Kidney epithelial cell (primary cell): ENCODE data around the gene NEK3. TPM values are rescaled to one million over a fixed set of nuclear protein-coding genes. Genes with fewer than 3 reads are reported as not detected.
"Not testable (repeated sequence)": the region's sequence is repeated elsewhere in the genome, so short reads cannot be mapped to it uniquely, and the experiment has no call there.

Experiments used
- DNase-seq: peaks from one replicate; pipeline ENCODE4 v3.0.0-alpha.2; 2010; ENCODE audit warnings: low read depth
- H3K27me3 ChIP-seq: 2 replicates; pipeline ENCODE4 v1.6.0; 2011; ENCODE audit warnings: low read length; ENCODE audit not compliant: control insufficient read depth, insufficient read depth
- H3K36me3 ChIP-seq: 2 replicates; pipeline ENCODE4 v1.5.1; 2011; ENCODE audit warnings: low read length; ENCODE audit not compliant: control insufficient read depth, insufficient read depth
- H3K4me3 ChIP-seq: 2 replicates; pipeline ENCODE4 v1.5.1; 2011; ENCODE audit warnings: low read depth, mild to moderate bottlenecking, control low read depth, low read length
- CTCF ChIP-seq: IDR thresholded peaks from 2 replicates; pipeline ENCODE4 v1.5.1; 2011; ENCODE audit warnings: mild to moderate bottlenecking, moderate library complexity, low read length, control low read depth, inconsistent platforms; ENCODE audit not compliant: insufficient read depth, poor library complexity, severe bottlenecking
- total RNA-seq: library from RNA; depleted of rRNA; stranded (reverse); fragments of >200 nt; gene quantifications from 2 replicates; pipeline ENCODE4 v1.2.3, GENCODE V29; 2015

The NEK3 gene
- total RNA-seq, 1 donor from 2014 or later: 9.9 TPM

GRCh38 chr13:52177276-52177675 is 17.9 kb upstream of the NEK3 start:
- no peak for TF ChIP-seq CTCF
- Histone ChIP-seq H3K36me3 (no peaks in the 10 kb centered on the region), H3K4me3 (no peak overlapping the region), H3K27me3 (no peaks in the 10 kb centered on the region)
- DNase-seq: no peak

GRCh38 chr13:52173970-52174369 is 14.6 kb upstream of the NEK3 start:
- not testable (repeated sequence) for H3K4me3 ChIP-seq, H3K36me3 ChIP-seq, H3K27me3 ChIP-seq, DNase-seq

- TF ChIP-seq CTCF: no peak
- Histone ChIP-seq H3K27me3 (no peaks in the 10 kb centered on the region), H3K4me3 (no peak overlapping the region), H3K36me3 (no peaks in the 10 kb centered on the region)
- DNase-seq: no peak
Measured at GRCh38 chr13:52173373-52173772, 14.0 kb upstream of the NEK3 start.

- not testable (repeated sequence) for H3K36me3 ChIP-seq, DNase-seq, H3K27me3 ChIP-seq, H3K4me3 ChIP-seq
Measured at GRCh38 chr13:52171686-52172085, 12.3 kb upstream of the NEK3 start.

GRCh38 chr13:52170828-52171391 is 11.5 kb upstream of the NEK3 start:
- not testable (repeated sequence) for H3K27me3 ChIP-seq, H3K36me3 ChIP-seq, DNase-seq, H3K4me3 ChIP-seq

- Histone ChIP-seq H3K27me3 (no peaks in the 10 kb centered on the region), H3K36me3 (no peaks in the 10 kb centered on the region), H3K4me3 (no peak overlapping the region)
- no peak for TF ChIP-seq CTCF
- DNase-seq: no peak
Measured at GRCh38 chr13:52169839-52170238, 10.4 kb upstream of the NEK3 start.

GRCh38 chr13:52165411-52165810 is 6.0 kb upstream of the NEK3 start:
- no peak for TF ChIP-seq CTCF
- no peaks in the 10 kb centered on the region for H3K36me3 ChIP-seq
- H3K4me3 ChIP-seq: no peak overlapping the region
- no peaks in the 10 kb centered on the region for H3K27me3 ChIP-seq
- no peak for DNase-seq
